MM.1S (cell line): ENCODE results near the gene TSPAN9.

Experiments used
- DNase-seq: peaks from one replicate; pipeline ENCODE4 v3.0.0-alpha.2; 2015
- H2AFZ ChIP-seq: fragments of 300-600 bp; sonication (generic); 2 replicates; pipeline ENCODE4 v1.6.0; 2016; ENCODE audit warnings: antibody characterized with exemption, low read length
- H3F3A ChIP-seq: fragments of 300-600 bp; sonication (generic); 2 replicates; pipeline ENCODE4 v1.6.1; 2016; ENCODE audit warnings: mild to moderate bottlenecking, antibody characterized with exemption, low read length, moderate library complexity, mixed read lengths; ENCODE audit not compliant: insufficient read depth
- H3K27ac ChIP-seq: fragments of 300-600 bp; sonication (generic); 2 replicates; pipeline ENCODE4 v1.5.1; 2016; ENCODE audit warnings: mild to moderate bottlenecking, low read length
- H3K27me3 ChIP-seq: fragments of 300-600 bp; sonication (generic); replicated peaks from 2 replicates; pipeline ENCODE4 v1.6.0; 2016; ENCODE audit warnings: low read length; ENCODE audit not compliant: insufficient read depth
- H3K36me3 ChIP-seq: fragments of 300-600 bp; sonication (generic); replicated peaks from 2 replicates; pipeline ENCODE4 v1.6.1; 2016; ENCODE audit warnings: mild to moderate bottlenecking, low read length, mixed read lengths; ENCODE audit not compliant: insufficient read depth
- H3K4me1 ChIP-seq: fragments of 300-600 bp; sonication (generic); 2 replicates; pipeline ENCODE4 v1.6.1; 2016; ENCODE audit warnings: low read length, mixed read lengths
- H3K4me2 ChIP-seq: fragments of 300-600 bp; sonication (generic); 2 replicates; pipeline ENCODE4 v1.6.0; 2016; ENCODE audit warnings: low read depth, low read length
- H3K4me3 ChIP-seq: fragments of 300-600 bp; sonication (generic); 2 replicates; pipeline ENCODE4 v1.5.1; 2016; ENCODE audit warnings: low read length, mixed read lengths
- H3K79me2 ChIP-seq: fragments of 300-600 bp; sonication (generic); 2 replicates; pipeline ENCODE4 v1.6.1; 2016; ENCODE audit warnings: mixed run types, low read length, mixed read lengths
- H3K9ac ChIP-seq: fragments of 300-600 bp; sonication (generic); 2 replicates; pipeline ENCODE4 v1.6.1; 2016; ENCODE audit warnings: low read length, mixed read lengths
- H3K9me2 ChIP-seq: fragments of 300-600 bp; sonication (generic); replicated peaks from 2 replicates; pipeline ENCODE4 v1.6.1; 2016; ENCODE audit warnings: mild to moderate bottlenecking, low read length, mixed read lengths; ENCODE audit not compliant: insufficient read depth
- H3K9me3 ChIP-seq: fragments of 300-600 bp; sonication (generic); replicated peaks from 2 replicates; pipeline ENCODE4 v1.6.1; 2016; ENCODE audit warnings: mild to moderate bottlenecking, low read length, mixed read lengths; ENCODE audit not compliant: insufficient read depth
- H4K20me1 ChIP-seq: fragments of 300-600 bp; sonication (generic); 2 replicates; pipeline ENCODE4 v1.6.1; 2016; ENCODE audit warnings: mild to moderate bottlenecking, low read length, moderate library complexity, mixed read lengths; ENCODE audit not compliant: insufficient read depth
- EZH2 ChIP-seq: fragments of 300-600 bp; sonication (generic); optimal IDR thresholded peaks from 2 replicates; pipeline ENCODE3; 2017; ENCODE audit warnings: low read depth, mild to moderate bottlenecking, antibody characterized with exemption, low read length, mixed read lengths
- EZH2phosphoT487 ChIP-seq: fragments of 300-600 bp; sonication (generic); IDR thresholded peaks from 2 replicates; pipeline ENCODE4 v1.6.1; 2018; ENCODE audit warnings: antibody characterized with exemption, low read length
- TF ChIP-seq, protein P1 (sequence below): fragments of 300-600 bp; sonication (generic); IDR thresholded peaks from 2 replicates; pipeline ENCODE4 v1.5.1; 2016; ENCODE audit warnings: antibody characterized with exemption, low read length, mixed read lengths

The TSPAN9 gene

DNA sequence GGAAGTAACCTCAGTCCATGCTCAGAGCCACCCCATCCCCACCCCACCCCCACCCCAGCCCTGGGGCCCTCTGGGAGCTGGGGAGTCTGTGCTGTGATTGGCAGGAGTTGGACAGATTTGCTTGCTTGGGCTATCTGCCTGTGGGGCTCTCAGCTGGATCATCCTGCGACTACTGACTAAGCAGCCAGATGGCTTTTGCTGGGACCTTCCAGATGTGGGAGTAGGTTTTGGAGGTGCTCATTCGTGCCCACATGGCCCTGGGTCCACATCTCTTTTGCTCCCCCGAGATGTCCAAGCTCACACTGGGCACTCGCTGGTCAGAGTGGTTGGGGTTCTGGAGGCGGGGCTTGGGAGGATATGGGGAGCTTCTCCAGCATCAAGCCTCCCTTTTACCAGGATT lies 138.9 kb downstream of the TSPAN9 start:
- Histone ChIP-seq H3K9me2 (no peaks in the 10 kb centered on the region), H3K27ac (no peak overlapping the region), H3K9me3 (no peaks in the 10 kb centered on the region), H3K36me3 (no peaks in the 10 kb centered on the region), H3F3A (no peaks in the 10 kb centered on the region), H3K9ac (no peak overlapping the region), H3K79me2 (no peaks in the 10 kb centered on the region), H3K4me1 (no peaks in the 10 kb centered on the region), H3K4me2 (no peak overlapping the region), H3K4me3 (no peak overlapping the region), H2AFZ (no peak overlapping the region), H3K27me3 (peaks cover 87% of the 10 kb centered on the region), H4K20me1 (no peaks in the 10 kb centered on the region)
- no peak for TF ChIP-seq EZH2
- no peak for TF ChIP-seq EZH2phosphoT487
- TF ChIP-seq, protein P1, sequence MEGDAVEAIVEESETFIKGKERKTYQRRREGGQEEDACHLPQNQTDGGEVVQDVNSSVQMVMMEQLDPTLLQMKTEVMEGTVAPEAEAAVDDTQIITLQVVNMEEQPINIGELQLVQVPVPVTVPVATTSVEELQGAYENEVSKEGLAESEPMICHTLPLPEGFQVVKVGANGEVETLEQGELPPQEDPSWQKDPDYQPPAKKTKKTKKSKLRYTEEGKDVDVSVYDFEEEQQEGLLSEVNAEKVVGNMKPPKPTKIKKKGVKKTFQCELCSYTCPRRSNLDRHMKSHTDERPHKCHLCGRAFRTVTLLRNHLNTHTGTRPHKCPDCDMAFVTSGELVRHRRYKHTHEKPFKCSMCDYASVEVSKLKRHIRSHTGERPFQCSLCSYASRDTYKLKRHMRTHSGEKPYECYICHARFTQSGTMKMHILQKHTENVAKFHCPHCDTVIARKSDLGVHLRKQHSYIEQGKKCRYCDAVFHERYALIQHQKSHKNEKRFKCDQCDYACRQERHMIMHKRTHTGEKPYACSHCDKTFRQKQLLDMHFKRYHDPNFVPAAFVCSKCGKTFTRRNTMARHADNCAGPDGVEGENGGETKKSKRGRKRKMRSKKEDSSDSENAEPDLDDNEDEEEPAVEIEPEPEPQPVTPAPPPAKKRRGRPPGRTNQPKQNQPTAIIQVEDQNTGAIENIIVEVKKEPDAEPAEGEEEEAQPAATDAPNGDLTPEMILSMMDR = no peak
- DNase-seq = no peak

DNA sequence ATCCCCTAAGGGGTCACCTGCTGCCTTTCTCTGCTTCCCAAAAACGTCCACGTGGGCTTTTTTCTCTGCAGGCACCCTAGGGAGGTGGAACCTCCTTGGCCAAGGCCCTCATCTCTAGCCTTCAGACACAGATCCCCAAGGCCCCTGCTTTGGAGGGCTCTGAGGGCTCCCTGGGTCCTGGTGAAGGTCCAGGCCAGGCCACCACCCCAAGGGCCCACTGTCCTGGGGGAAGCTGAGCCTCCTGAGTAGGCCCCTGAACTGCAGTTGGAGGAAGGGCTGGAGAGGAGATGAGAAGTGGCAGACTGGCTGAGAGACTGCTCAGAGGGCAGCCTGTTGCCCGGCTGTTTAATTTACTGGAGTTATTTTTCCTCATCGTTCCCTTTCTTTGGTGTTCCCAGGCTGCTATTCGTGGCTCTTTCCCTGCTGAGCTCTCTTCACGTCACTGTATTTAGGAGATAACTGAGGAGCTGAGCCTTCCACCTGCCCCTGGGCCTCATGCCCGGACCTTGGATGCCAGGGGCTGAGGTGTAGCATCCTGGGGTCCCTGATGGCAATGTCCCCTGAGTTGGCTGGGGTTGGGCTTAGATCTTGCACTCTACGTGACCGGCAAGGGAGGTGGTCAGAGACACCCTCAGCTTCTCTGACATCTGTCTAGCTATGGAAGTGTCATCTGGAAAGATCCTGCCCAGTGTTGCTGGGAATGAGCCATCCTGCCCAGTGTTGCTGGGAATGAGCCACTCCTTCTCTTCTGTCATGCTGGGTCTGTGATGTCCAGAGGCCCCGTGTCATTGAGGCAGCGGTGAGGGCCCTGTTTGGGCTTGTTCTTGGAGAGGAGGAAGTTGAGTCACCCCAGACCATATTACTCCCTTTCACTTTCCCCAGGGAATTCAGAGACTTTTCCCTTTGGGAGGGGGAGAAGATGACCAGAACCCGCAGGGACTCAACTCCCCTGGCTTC lies 139.8 kb downstream of the TSPAN9 start:
- H3K9ac ChIP-seq = no peak overlapping the region

DNA sequence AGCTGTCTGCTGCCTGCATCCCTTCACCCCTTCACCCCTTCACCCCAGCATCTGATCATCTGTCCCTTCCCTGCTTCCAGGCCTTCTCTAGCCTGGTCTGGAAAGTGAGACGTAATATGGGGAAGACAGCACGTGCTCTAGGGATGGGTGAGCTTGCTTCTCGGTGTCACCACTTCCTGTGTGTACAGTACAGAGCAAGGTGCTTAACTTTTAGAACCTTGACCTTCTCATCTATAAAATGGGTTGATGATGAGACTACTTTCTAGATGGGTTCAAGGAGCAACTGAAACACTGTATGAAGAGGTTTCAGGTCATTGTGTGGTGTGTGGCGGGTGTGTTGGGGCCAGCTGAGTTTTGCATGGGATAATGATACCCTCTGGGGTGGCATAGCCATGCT lies 140.5 kb downstream of the TSPAN9 start:
- no peaks in the 10 kb centered on the region for H3F3A ChIP-seq
- H3K9me2 ChIP-seq = no peaks in the 10 kb centered on the region
- H4K20me1 ChIP-seq = no peaks in the 10 kb centered on the region
- H3K36me3 ChIP-seq = no peaks in the 10 kb centered on the region
- H3K27ac ChIP-seq = no peak overlapping the region
- H3K9ac ChIP-seq = no peak overlapping the region
- H3K4me2 ChIP-seq = no peak overlapping the region
- no peak for TF ChIP-seq EZH2phosphoT487
- no peak for TF ChIP-seq EZH2
- TF ChIP-seq, protein P1 = no peak
- H3K79me2 ChIP-seq = no peaks in the 10 kb centered on the region
- DNase-seq = no peak
- H3K27me3 ChIP-seq = peaks cover 92% of the 10 kb centered on the region
- no peak overlapping the region for H2AFZ ChIP-seq
- no peaks in the 10 kb centered on the region for H3K4me1 ChIP-seq
- no peaks in the 10 kb centered on the region for H3K9me3 ChIP-seq
- H3K4me3 ChIP-seq = no peak overlapping the region

More for the DNA sequence above, 139.8 kb downstream of the TSPAN9 start:
- Histone ChIP-seq H2AFZ (no peak overlapping the region), H3K27ac (no peak overlapping the region), H3K4me2 (no peak overlapping the region), H3K4me1 (no peaks in the 10 kb centered on the region), H4K20me1 (no peaks in the 10 kb centered on the region), H3K9me3 (no peaks in the 10 kb centered on the region), H3K36me3 (no peaks in the 10 kb centered on the region), H3K79me2 (no peaks in the 10 kb centered on the region), H3K27me3 (peaks cover 89% of the 10 kb centered on the region), H3K4me3 (no peak overlapping the region), H3K9me2 (no peaks in the 10 kb centered on the region), H3F3A (no peaks in the 10 kb centered on the region)
- TF ChIP-seq EZH2phosphoT487 (no peak), EZH2 (no peak)
- TF ChIP-seq, protein P1 = no peak
- DNase-seq = no peak
